H1 (cell line): Measurements from ENCODE around the gene SORL1-AS1.

Experiments
- CTCF ChIA-PET: fragments of 300-600 bp; sonication (Branson Sonifier 250); formaldehyde crosslinking; loops from one replicate; lab custom pipeline; 2021; ENCODE audit not compliant: partially characterized antibody; lab: Charles Lee
- POLR2A ChIA-PET: fragments of 300-600 bp; sonication (Branson Sonifier 250); formaldehyde crosslinking; loops from one replicate; lab custom pipeline; 2021; ENCODE audit warnings: inconsistent platforms; ENCODE audit not compliant: partially characterized antibody; lab: Charles Lee
- DNase-seq, 2 experiments: peaks; one replicate each; pipeline versions ENCODE4 v3.0.0 to v3.0.0-alpha.2; 2010 to 2022; ENCODE audit warnings: low spot score in 2 of 2, low read depth in 1 of 2, mixed read lengths in 1 of 2
- FAIRE-seq: peaks from 2 replicates; lab custom pipeline; 2011; peaks lifted over from hg19 to GRCh38; lab: Jason Lieb, UNC
- H2AFZ ChIP-seq: 2 replicates; pipeline ENCODE4 v1.8.1; 2012; ENCODE audit warnings: low read length, inconsistent platforms
- H2AK5ac ChIP-seq: 2 replicates; pipeline ENCODE4 v1.6.1; 2013; ENCODE audit warnings: low read depth, low read length
- H2BK120ac ChIP-seq: replicated peaks from 2 replicates; pipeline ENCODE3; 2013; ENCODE audit warnings: low read depth, low read length, inconsistent platforms
- H2BK12ac ChIP-seq: 2 replicates; pipeline ENCODE4 v1.6.1; 2013; ENCODE audit warnings: low read depth, low read length
- H2BK15ac ChIP-seq: 2 replicates; pipeline ENCODE4 v1.6.1; 2013; ENCODE audit warnings: low read length
- H2BK20ac ChIP-seq: 2 replicates; pipeline ENCODE4 v1.6.1; 2013; ENCODE audit warnings: low read length
- H2BK5ac ChIP-seq: 2 replicates; pipeline ENCODE4 v1.6.1; 2013; ENCODE audit warnings: low read depth, low read length
- H3K14ac ChIP-seq: 2 replicates; pipeline ENCODE4 v1.6.1; 2013; ENCODE audit warnings: inconsistent platforms; ENCODE audit not compliant: insufficient read length
- H3K18ac ChIP-seq: 2 replicates; pipeline ENCODE4 v1.6.1; 2013; ENCODE audit warnings: low read length; ENCODE audit errors: extremely low read depth
- H3K23ac ChIP-seq: 2 replicates; pipeline ENCODE4 v1.6.1; 2013; ENCODE audit warnings: inconsistent platforms; ENCODE audit not compliant: insufficient read length
- H3K23me2 ChIP-seq: 2 replicates; pipeline ENCODE4 v1.6.1; 2013; ENCODE audit warnings: low read depth, low read length
- H3K27ac ChIP-seq: 2 replicates; pipeline ENCODE4 v1.6.1; 2011; ENCODE audit warnings: low read depth, low read length, inconsistent platforms
- H3K27me3 ChIP-seq, 4 experiments: replicated peaks in 1 of 4; 1 replicate in 1 of 4; 2 replicates in 3 of 4; pipeline versions ENCODE4 v1.6.1 to v1.8.1; 2011 to 2013; ENCODE audit warnings: low read length in 3 of 4, mild to moderate bottlenecking in 3 of 4, inconsistent platforms in 2 of 4, mixed read lengths in 2 of 4, moderate library complexity in 1 of 4; ENCODE audit not compliant: control insufficient read depth in 3 of 4, insufficient read depth in 3 of 4; ENCODE audit errors: extremely low read depth in 1 of 4
- H3K36me3 ChIP-seq, 4 experiments: 2 replicates each; pipeline versions ENCODE4 v1.6.1 to v1.8.1; 2011 to 2013; ENCODE audit warnings: mild to moderate bottlenecking in 4 of 4, low read length in 3 of 4, moderate library complexity in 2 of 4, control low read depth in 1 of 4, inconsistent platforms in 1 of 4; ENCODE audit not compliant: insufficient read depth in 4 of 4, control insufficient read depth in 2 of 4
- H3K4ac ChIP-seq: replicated peaks from 2 replicates; pipeline ENCODE3; 2013; ENCODE audit warnings: low read length, low read depth, mixed read lengths, inconsistent platforms; ENCODE audit not compliant: insufficient read length
- H3K4me1 ChIP-seq, 4 experiments: replicated peaks in 1 of 4; 1 replicate in 1 of 4; 2 replicates in 3 of 4; pipeline versions ENCODE4 v1.6.1 to v1.8.1; 2011 to 2013; ENCODE audit warnings: low read length in 3 of 4, inconsistent platforms in 2 of 4, mixed read lengths in 1 of 4; ENCODE audit not compliant: insufficient read depth in 4 of 4, control insufficient read depth in 3 of 4
- H3K4me2 ChIP-seq, 2 experiments: 2 replicates each; pipeline versions ENCODE4 v1.6.1 to v1.8.1; 2011 to 2013; ENCODE audit warnings: low read depth in 2 of 2, low read length in 2 of 2, control low read depth in 1 of 2, inconsistent platforms in 1 of 2, mild to moderate bottlenecking in 1 of 2; ENCODE audit not compliant: insufficient read depth in 1 of 2
- H3K4me3 ChIP-seq, 4 experiments: fragments of 200-600, 300-600 bp in 1 of 4; sonication (generic), shearing (Covaris generic), sonication (Bioruptor Twin) in 1 of 4; 2 replicates each; pipeline versions ENCODE4 v1.5.1 to v1.8.1; 2011 to 2016; ENCODE audit warnings: low read length in 4 of 4, low read depth in 3 of 4, control low read depth in 2 of 4, inconsistent platforms in 2 of 4, mild to moderate bottlenecking in 2 of 4, mixed read lengths in 1 of 4, moderate library complexity in 1 of 4; ENCODE audit not compliant: insufficient read depth in 2 of 4; ENCODE audit errors: extremely low read depth in 1 of 4
- H3K56ac ChIP-seq: replicated peaks from 2 replicates; pipeline ENCODE3; 2013; ENCODE audit warnings: low read depth, mild to moderate bottlenecking, mixed read lengths, low read length, inconsistent platforms; ENCODE audit not compliant: insufficient read length
- H3K79me1 ChIP-seq: 2 replicates; pipeline ENCODE4 v1.6.1; 2013; ENCODE audit warnings: low read depth, low read length, control low read depth
- H3K79me2 ChIP-seq, 2 experiments: 2 replicates each; pipeline versions ENCODE4 v1.6.1 to v1.8.1; 2012 to 2013; ENCODE audit warnings: low read length in 2 of 2, mild to moderate bottlenecking in 2 of 2, inconsistent platforms in 1 of 2; ENCODE audit not compliant: insufficient read depth in 2 of 2, control insufficient read depth in 1 of 2
- H3K9ac ChIP-seq, 4 experiments: replicated peaks in 1 of 4; 1 replicate in 1 of 4; 2 replicates in 3 of 4; pipeline versions ENCODE4 v1.6.1 to v1.8.1; 2011 to 2013; ENCODE audit warnings: low read depth in 3 of 4, low read length in 3 of 4, control low read depth in 2 of 4, mild to moderate bottlenecking in 2 of 4, moderate library complexity in 2 of 4, inconsistent platforms in 1 of 4; ENCODE audit errors: extremely low read depth in 1 of 4
- H3K9me3 ChIP-seq, 2 experiments: 2 replicates each; pipeline versions ENCODE4 v1.6.1 to v1.8.1; 2012 to 2013; ENCODE audit warnings: mild to moderate bottlenecking in 2 of 2, moderate library complexity in 2 of 2, control low read depth in 1 of 2, inconsistent platforms in 1 of 2, low read depth in 1 of 2, low read length in 1 of 2, mixed read lengths in 1 of 2; ENCODE audit not compliant: insufficient read depth in 2 of 2
- H4K20me1 ChIP-seq, 2 experiments: replicated peaks in 1 of 2; 2 replicates each; pipeline versions ENCODE3 to v1.8.1; 2011 to 2013; ENCODE audit warnings: inconsistent platforms in 2 of 2, low read length in 2 of 2, mild to moderate bottlenecking in 1 of 2; ENCODE audit not compliant: insufficient read depth in 2 of 2, control insufficient read depth in 1 of 2
- H4K5ac ChIP-seq: 2 replicates; pipeline ENCODE4 v1.6.1; 2013; ENCODE audit warnings: low read length, low read depth, mixed read lengths, inconsistent platforms; ENCODE audit not compliant: insufficient read length
- H4K8ac ChIP-seq: 2 replicates; pipeline ENCODE4 v1.8.0; 2013; ENCODE audit warnings: mild to moderate bottlenecking, moderate library complexity, low read length, inconsistent platforms; ENCODE audit not compliant: insufficient read depth; ENCODE audit errors: extremely low read depth
- H4K91ac ChIP-seq: replicated peaks from 2 replicates; pipeline ENCODE3; 2013; ENCODE audit warnings: low read length, mixed read lengths, inconsistent platforms; ENCODE audit not compliant: insufficient read length
- ASH2L ChIP-seq: fragments of 200-600, 300-600 bp; sonication (generic); IDR thresholded peaks from one replicate; pipeline ENCODE4 v1.7.1; 2017; ENCODE audit warnings: low read length
- BCL11A ChIP-seq, 2 experiments: IDR thresholded peaks; one replicate each; pipeline ENCODE4 v1.6.1; 2011; ENCODE audit warnings: low read depth in 2 of 2, low read length in 2 of 2, mild to moderate bottlenecking in 2 of 2
- BRCA1 ChIP-seq: IDR thresholded peaks from 2 replicates; pipeline ENCODE4 v1.6.1; 2012; ENCODE audit warnings: low read depth, low read length, improper control_type of control experiment
- E2F6 ChIP-seq: IDR thresholded peaks from 2 replicates; pipeline ENCODE4 v1.6.1; 2012; ENCODE audit warnings: inconsistent platforms
- EP300 ChIP-seq, 2 experiments: IDR thresholded peaks; 1 replicate in 1 of 2; 2 replicates in 1 of 2; pipeline ENCODE4 v1.6.1; 2011 to 2012; ENCODE audit warnings: low read depth in 2 of 2, low read length in 2 of 2, mild to moderate bottlenecking in 2 of 2, borderline replicate concordance in 1 of 2, inconsistent platforms in 1 of 2, moderate library complexity in 1 of 2
- EZH2 ChIP-seq: fragments of 200-600 bp; sonication (generic); IDR thresholded peaks from 2 replicates; pipeline ENCODE4 v1.7.1; 2012; ENCODE audit warnings: low read depth, mild to moderate bottlenecking, moderate library complexity, low read length, inconsistent platforms; ENCODE audit not compliant: severe bottlenecking
- JUN ChIP-seq: IDR thresholded peaks from 2 replicates; pipeline ENCODE4 v1.6.1; 2011; ENCODE audit warnings: low read depth, mild to moderate bottlenecking, improper control_type of control experiment, low read length
- NRF1 ChIP-seq: IDR thresholded peaks from 2 replicates; pipeline ENCODE4 v1.6.1; 2011; ENCODE audit warnings: mild to moderate bottlenecking, low read depth, low read length, improper control_type of control experiment
- POLR2AphosphoS5 ChIP-seq: IDR thresholded peaks from 2 replicates; pipeline ENCODE4 v1.6.1; 2011; ENCODE audit warnings: low read depth, low read length
- POU5F1 ChIP-seq: IDR thresholded peaks from 2 replicates; pipeline ENCODE4 v1.6.1; 2011; ENCODE audit warnings: low read depth, mild to moderate bottlenecking, low read length, moderate library complexity
- RXRA ChIP-seq: IDR thresholded peaks from 2 replicates; pipeline ENCODE4 v1.6.1; 2011; ENCODE audit warnings: low read depth, mild to moderate bottlenecking, low read length, moderate library complexity; ENCODE audit not compliant: insufficient read depth
- WGBS, 2 experiments: shearing (Covaris generic) in 1 of 2; methylation state at CpG; one replicate each; pipeline versions ENCODE4 v1.1.6 to v1.1.7; 2013 to 2015; ENCODE audit warnings: low lambda C conversion rate in 2 of 2, mixed read lengths in 2 of 2, inconsistent platforms in 1 of 2, low coverage in 1 of 2, missing lambda C conversion rate in 1 of 2; ENCODE audit not compliant: insufficient replicate concordance in 2 of 2, insufficient coverage in 1 of 2, insufficient read length in 1 of 2; ENCODE audit errors: extremely low coverage in 1 of 2, missing lambda C conversion rate in 1 of 2; 5-methylcytosine and 5-hydroxymethylcytosine counted together

The SORL1-AS1 gene

GRCh38 chr11:121425828-121426227 is 26.9 kb downstream of the SORL1-AS1 start:
- Histone ChIP-seq H3K14ac (no peak overlapping the region), H3K36me3 (no peaks in the 10 kb centered on the region), H2BK15ac (no peak overlapping the region), H4K20me1 (no peaks in the 10 kb centered on the region), H3K23me2 (peaks cover 2% of the 10 kb centered on the region), H2AFZ (no peak overlapping the region), H3K4ac (no peak overlapping the region), H3K9me3 (no peaks in the 10 kb centered on the region; a peak in 1 of 4 replicates), H3K79me1 (no peaks in the 10 kb centered on the region), H3K4me1 (peaks cover 0 to 3% (median 1%) of the 10 kb centered on the region in 4 experiments; a peak in 3 of 7 replicates), H2BK5ac (no peak overlapping the region), H2BK120ac (no peak overlapping the region), H3K4me3 (no peak overlapping the region), H2AK5ac (no peak overlapping the region), H2BK20ac (no peak overlapping the region), H4K8ac (no peak overlapping the region), H4K5ac (no peak overlapping the region), H3K27me3 (peaks cover 0 to 12% (median 5%) of the 10 kb centered on the region in 4 experiments; a peak in 6 of 7 replicates), H3K18ac (0 out of 2 replicates have a peak overlapping the region, but pooled peaks have one; percentile 10), H3K4me2 (no peak overlapping the region), H3K56ac (no peak overlapping the region), H4K91ac (no peak overlapping the region), H2BK12ac (0 out of 2 replicates have a peak overlapping the region, but pooled peaks have one; percentile 11), H3K79me2 (no peaks in the 10 kb centered on the region), H3K27ac (no peak overlapping the region), H3K9ac (no peak overlapping the region), H3K23ac (no peak overlapping the region)
- 84% methylated on average over 5 of the region's 5 CpGs; no CpG with 5 or more reads in 1 of the 2 experiments for WGBS, 2 experiments
- FAIRE-seq (no peak), DNase-seq (no peak)
- ChIA-PET POLR2A (interaction anchor here (0.9 to 2.0 kb wide), 2 partner anchors 19 to 26 kb away, joined by 4 to 10 read pairs; partner anchors contain the start of gene SORL1), CTCF (interaction anchor here (0.7 to 1.3 kb wide), 3 partner anchors 18 to 805 kb away, joined by 3 read pairs; no protein-coding TSS in a partner anchor)
- TF ChIP-seq RXRA = no peak
- no peak for TF ChIP-seq POLR2AphosphoS5
- no peak for TF ChIP-seq NRF1
- no peak for TF ChIP-seq EP300 (IDR thresholded peaks at IDR 0.05; ENCODE audit: borderline replicate concordance in 1 of 2, low read depth in 2 of 2, low read length in 2 of 2)
- no peak for TF ChIP-seq JUN
- TF ChIP-seq EZH2 = no peak
- TF ChIP-seq E2F6 = no peak
- TF ChIP-seq BCL11A (IDR thresholded peaks at IDR 0.05; ENCODE audit: low read depth in 2 of 2, low read length in 2 of 2) = no peak
- no peak for TF ChIP-seq ASH2L
- TF ChIP-seq POU5F1 = no peak
- no peak for TF ChIP-seq BRCA1
